ENCODE measurements around the gene LPCAT1.
A peak's percentile ranks its signal among the peaks of the same experiment; 100 is the strongest.

GRCh38 chr5:1516615-1517601 lies 6.9 kb downstream of the LPCAT1 start:
- TF ChIP-seq POLR2A (IDR thresholded peaks at IDR 0.05; ENCODE audit: low read depth, low read length) (peak; percentile 59; the same call in 1 of the 2 replicates), MXI1 (IDR thresholded peaks at IDR 0.05; ENCODE audit: borderline replicate concordance, low read depth, low read length) (peak; percentile 67), BHLHE40 (IDR thresholded peaks at IDR 0.05; ENCODE audit: low read depth, low read length) (peak; percentile 5; the same call in 1 of the 2 replicates)
- TF ChIP-seq, protein P1, sequence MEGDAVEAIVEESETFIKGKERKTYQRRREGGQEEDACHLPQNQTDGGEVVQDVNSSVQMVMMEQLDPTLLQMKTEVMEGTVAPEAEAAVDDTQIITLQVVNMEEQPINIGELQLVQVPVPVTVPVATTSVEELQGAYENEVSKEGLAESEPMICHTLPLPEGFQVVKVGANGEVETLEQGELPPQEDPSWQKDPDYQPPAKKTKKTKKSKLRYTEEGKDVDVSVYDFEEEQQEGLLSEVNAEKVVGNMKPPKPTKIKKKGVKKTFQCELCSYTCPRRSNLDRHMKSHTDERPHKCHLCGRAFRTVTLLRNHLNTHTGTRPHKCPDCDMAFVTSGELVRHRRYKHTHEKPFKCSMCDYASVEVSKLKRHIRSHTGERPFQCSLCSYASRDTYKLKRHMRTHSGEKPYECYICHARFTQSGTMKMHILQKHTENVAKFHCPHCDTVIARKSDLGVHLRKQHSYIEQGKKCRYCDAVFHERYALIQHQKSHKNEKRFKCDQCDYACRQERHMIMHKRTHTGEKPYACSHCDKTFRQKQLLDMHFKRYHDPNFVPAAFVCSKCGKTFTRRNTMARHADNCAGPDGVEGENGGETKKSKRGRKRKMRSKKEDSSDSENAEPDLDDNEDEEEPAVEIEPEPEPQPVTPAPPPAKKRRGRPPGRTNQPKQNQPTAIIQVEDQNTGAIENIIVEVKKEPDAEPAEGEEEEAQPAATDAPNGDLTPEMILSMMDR (conservative IDR thresholded peaks at IDR 0.05; ENCODE audit: low read depth, low read length), result no peak

All from IMR-90 (cell line).